CD4-positive, alpha-beta T cell treated with Interleukin-6 for 4 hours (primary cell): ENCODE measurements around the gene FRMD5.
"Not testable (repeated sequence)": the region's sequence is repeated elsewhere in the genome, so short reads cannot be mapped to it uniquely, and the experiment has no call there.

ENCODE experiments used
- DNase-seq: peaks from one replicate; pipeline ENCODE4 v3.0.0-alpha.2; 2020; ENCODE audit warnings: mixed read lengths

Gene FRMD5

GRCh38 chr15:44092221-44092620 is 102.8 kb downstream of the FRMD5 start:
- DNase-seq, result no peak

GRCh38 chr15:44087578-44088465 is 107.2 kb downstream of the FRMD5 start:
- DNase-seq, result no peak

DNA sequence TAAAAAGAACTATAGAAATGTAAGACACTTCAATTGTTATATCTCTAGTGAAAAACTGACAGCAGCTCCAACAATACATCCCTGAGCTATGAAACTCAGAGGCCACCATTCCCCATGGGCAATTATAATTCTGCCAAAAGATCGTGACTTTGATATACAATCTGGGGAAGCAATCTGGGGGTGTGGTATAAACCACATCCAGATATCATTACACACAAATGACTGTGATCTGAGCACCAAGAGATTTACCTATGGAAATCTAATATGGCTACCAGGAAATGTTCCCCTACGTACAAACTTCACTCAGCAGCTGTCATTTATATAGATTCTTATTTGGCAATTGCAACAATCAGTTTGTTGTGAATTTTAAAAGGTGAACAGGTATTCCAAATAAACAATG is 110.3 kb downstream of the FRMD5 start:
- DNase-seq, result no peak

GRCh38 chr15:44084171-44084570 is 110.9 kb downstream of the FRMD5 start:
- no peak for DNase-seq

- no peak for DNase-seq
Measured at GRCh38 chr15:44082558-44083157, 112.4 kb downstream of the FRMD5 start.

GRCh38 chr15:44081026-44082013 is 113.8 kb downstream of the FRMD5 start:
- no peak for DNase-seq

- DNase-seq, result no peak
Measured at GRCh38 chr15:44075535-44075934, 119.5 kb downstream of the FRMD5 start.

GRCh38 chr15:44069489-44069888 is 125.6 kb downstream of the FRMD5 start:
- no peak for DNase-seq

GRCh38 chr15:44068347-44068746 is 126.7 kb downstream of the FRMD5 start:
- no peak for DNase-seq

DNA sequence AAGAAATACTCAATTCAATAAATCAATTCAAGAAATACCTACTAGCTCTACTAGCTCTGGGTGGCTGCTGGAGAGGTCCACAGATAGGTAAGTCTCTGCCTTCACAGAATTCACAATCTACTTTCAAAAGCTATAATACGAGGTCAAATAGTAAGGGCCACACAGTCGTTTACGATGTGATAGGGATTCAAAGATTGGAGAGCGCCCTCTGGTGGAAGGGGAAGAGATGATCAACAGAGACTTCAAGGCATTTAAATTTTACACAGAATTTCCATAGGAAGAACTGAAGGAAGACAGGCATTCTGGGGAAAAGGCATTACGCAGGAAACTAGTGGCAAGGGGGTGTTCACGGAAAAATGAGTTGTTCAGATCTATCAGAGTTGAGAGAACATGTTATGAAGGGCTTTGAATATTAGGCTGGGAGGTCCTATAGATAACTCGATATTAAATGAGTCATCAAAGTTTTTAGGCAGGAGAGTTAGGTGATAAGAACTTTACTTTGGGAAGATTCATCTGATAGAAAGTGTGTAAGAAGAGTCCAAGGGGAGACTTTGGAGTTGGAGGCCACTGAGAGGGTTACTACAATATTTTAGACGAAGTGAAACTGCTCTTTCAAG is 128.8 kb downstream of the FRMD5 start:
- DNase-seq, result peak; percentile 61

DNA sequence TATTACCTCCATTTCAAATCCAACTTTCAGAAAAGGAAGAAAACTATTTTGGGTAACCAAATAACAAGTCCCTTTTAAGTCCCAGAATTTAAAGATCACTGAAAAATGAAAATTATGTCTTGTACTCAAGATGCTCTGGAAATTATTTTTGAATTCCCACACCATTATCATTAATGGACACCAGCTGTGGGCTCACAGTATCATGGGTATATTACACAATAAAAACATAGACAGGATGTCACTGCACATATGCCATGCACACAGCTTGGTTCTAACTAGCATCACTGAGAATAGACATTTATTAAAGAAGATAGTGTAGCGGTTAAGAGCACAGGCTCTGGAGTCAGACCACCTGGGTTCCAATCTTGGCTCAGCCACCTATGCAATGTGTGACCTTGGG is 130.4 kb downstream of the FRMD5 start:
- no peak for DNase-seq

GRCh38 chr15:44058126-44058525 is 136.9 kb downstream of the FRMD5 start:
- no peak for DNase-seq

DNA sequence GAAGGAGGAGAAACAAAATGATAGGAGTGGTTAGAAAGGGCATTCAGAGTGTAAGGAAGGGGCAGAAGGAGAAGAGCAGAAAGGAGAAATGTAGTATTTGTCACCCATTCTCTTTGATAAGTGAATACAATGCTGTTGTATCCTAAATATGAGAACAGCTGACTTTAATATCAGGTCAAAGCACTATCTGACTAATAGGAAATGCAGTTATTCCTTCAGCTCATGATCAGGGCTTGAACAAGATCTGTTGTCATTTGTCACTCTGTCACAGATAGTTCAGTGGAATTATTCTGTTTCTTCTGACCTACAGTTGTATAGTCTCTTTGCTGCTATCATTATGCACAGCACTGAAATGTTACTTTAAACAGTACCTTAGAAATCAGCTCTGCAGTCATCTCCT is 149.4 kb downstream of the FRMD5 start:
- no peak for DNase-seq

DNA sequence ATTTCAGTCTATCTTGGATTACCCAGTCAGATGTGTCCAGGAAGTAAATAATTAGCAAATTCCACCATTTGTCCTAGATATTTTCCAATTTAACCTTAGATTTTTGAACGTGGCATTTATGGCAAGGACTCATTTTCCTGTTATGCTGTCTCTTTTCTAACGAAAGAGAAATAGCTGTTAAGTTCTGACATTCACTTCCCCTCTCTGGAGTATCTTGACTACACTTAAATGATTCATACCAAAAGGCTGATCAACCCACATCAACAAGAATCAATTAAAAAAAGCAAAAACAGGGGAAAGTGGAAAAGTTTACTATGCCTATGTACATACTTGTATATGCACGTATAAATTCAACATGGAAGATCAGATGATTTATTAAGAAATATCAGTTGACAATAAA is 149.9 kb downstream of the FRMD5 start:
- DNase-seq, result no peak

DNA sequence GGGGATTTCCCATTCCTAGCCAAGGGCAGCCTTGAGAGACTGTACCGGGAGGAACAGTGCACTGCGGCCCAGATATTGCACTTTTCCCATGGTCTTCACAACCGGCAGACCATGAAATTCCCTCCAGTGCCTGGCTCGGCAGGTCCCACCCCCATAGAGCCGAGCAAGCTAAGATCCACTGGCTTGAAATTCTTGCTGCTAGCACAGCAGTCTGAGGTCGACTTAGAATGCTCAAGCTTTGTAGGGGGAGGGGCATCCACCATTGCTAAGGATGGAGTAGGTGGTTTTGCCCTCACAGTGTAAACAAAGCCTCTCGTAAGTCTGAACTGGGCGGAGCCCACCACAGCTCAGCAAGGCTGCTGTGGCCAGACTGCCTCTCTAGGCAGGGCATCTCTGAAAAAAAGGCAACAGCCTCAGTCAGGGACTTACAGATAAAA is 156.3 kb downstream of the FRMD5 start:
- no peak for DNase-seq

DNA sequence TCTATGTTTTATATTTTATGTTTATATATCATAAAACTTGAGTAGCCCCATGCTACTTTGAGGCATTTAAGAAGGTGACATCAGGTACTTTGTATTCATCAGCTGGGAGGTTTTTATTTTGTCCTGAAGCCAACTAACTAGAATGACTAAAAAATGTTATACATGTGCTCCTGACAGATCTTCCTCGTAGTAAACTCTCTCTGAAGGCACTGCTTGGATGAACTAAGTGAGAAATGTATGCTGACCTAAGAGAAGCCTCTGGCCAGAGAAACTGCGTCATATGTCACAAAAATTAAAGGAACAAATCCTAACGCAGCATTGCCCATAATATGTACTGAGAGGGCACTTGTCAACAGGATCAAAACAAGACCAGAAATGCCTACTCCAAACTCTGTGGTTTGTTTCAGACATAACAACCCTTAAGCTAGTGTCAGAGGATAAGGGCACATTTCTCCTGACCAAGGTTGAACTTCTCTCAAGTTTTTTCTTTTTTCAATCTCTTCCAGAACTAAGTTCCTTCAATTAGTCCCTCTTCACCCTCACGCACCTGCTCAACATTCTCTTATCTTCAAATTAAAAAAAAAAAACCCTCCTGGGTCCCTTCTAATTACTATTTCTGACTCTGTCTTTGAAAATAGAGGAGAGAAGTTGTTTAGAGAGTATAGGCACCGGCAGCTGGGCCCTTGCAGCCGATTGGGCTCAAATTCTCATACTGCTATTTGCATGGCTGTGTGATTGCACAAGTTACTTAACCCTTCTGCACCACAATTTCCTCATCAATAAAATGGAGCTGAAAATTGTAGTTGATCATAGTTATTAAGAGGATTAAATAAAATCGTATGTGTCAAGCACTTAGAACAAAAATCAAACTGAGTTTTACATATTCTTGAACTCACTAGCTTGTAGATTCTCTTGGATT is 159.0 kb downstream of the FRMD5 start:
- DNase-seq, result no peak

GRCh38 chr15:44034933-44035624 is 160.0 kb downstream of the FRMD5 start:
- no peak for DNase-seq

DNA sequence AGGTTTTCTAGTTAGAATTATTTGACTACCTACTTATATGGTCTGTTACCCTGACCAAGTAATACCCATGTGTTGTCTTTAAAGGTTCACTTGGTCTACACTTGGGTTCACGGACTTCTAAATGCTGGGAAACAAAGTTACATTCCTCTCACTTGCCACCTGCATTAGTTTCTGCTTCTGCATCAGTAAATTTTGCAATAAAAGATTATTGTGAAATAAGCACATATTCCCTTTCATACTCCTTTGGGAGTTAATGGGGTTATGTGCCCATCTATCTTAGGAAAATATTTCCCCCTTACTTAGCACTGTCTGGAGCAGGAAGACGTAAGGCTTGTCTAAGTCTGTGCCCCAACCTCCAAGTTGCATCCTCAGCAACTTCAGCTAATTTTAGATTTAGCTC is 160.7 kb downstream of the FRMD5 start:
- DNase-seq, result no peak

DNA sequence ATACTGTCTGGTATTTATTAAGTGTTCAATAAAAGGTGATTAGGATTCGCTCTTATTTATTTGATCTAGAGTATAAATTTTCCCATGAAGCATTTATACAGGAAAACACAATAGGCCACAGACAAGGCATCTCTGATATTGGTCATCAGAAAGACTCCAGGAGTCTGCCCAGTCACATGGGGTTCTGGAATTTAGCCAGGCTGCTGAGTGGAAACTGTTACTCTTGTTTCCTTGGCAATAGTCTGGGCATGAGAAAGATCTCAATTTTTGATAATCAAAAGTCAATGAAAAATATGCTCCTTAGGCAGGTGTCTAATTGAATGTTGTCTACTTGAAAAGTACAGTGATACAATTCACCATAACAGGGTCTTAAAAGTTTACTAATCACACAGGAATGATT is 161.2 kb downstream of the FRMD5 start:
- DNase-seq, result no peak

DNA sequence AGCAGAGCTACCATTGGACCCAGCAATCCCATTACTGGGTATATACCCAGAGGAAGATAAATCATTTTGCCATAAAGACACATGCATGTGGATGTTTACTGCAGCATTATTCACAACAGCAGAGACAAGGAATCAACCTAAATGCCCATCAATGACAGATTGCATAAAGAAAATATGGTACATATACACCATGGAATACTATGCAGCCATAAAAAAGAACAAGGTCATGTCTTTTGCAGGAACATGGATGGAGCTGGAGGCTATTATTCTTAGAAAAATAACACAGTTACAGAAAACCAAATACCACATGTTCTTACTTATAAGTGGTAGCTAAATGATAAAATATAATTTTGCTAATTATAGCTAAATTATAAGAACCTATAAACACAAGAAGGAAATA is 162.3 kb downstream of the FRMD5 start:
- not testable (repeated sequence) for DNase-seq
